ENCODE data around the gene CD163. TPM values are rescaled to one million over a fixed set of nuclear protein-coding genes. Genes with fewer than 3 reads are reported as not detected.

Gene CD163
- total RNA-seq, 1 donor from 2014 or later, result not detected

DNA sequence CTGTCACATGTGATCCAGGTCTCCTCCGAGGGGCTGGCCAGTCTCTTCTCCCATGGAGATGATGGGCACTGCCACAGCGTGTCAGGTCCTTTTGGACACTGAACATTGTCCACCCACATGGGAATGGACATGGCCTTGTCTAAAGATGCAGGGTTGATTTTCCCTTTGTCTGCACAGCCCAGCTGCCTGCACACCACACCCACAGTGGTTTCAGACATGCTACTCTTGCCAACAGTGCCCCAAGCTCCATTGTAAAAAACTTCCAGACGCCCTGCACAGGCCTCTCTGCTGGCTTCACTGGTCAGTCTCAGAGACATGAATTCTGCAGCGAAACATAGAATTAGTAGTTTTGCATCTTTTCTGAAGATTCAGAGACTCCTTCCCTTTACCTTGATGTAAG is 18.5 kb downstream of the CD163 start:
- Histone ChIP-seq H3K9ac (ENCODE audit: low read length) (no peak overlapping the region), H3K36me3 (ENCODE audit: insufficient read depth, low read length) (no peaks in the 10 kb centered on the region), H3K27ac (ENCODE audit: low read depth, low read length) (no peak overlapping the region), H3K27me3 (ENCODE audit: insufficient read depth, low read length) (no peaks in the 10 kb centered on the region), H3K9me3 (ENCODE audit: insufficient read depth, low read depth, low read length) (no peaks in the 10 kb centered on the region), H2AFZ (ENCODE audit: low read depth, low read length) (no peak overlapping the region), H3K4me1 (ENCODE audit: insufficient read depth, low read length) (no peaks in the 10 kb centered on the region), H3K79me2 (ENCODE audit: insufficient read depth, low read length) (no peaks in the 10 kb centered on the region), H3K4me2 (ENCODE audit: low read length) (no peak overlapping the region), H3K4me3 (ENCODE audit: insufficient read depth, low read depth, low read length) (no peak overlapping the region), H4K20me1 (ENCODE audit: insufficient read depth, low read length) (no peaks in the 10 kb centered on the region)
- TF ChIP-seq, protein P1, sequence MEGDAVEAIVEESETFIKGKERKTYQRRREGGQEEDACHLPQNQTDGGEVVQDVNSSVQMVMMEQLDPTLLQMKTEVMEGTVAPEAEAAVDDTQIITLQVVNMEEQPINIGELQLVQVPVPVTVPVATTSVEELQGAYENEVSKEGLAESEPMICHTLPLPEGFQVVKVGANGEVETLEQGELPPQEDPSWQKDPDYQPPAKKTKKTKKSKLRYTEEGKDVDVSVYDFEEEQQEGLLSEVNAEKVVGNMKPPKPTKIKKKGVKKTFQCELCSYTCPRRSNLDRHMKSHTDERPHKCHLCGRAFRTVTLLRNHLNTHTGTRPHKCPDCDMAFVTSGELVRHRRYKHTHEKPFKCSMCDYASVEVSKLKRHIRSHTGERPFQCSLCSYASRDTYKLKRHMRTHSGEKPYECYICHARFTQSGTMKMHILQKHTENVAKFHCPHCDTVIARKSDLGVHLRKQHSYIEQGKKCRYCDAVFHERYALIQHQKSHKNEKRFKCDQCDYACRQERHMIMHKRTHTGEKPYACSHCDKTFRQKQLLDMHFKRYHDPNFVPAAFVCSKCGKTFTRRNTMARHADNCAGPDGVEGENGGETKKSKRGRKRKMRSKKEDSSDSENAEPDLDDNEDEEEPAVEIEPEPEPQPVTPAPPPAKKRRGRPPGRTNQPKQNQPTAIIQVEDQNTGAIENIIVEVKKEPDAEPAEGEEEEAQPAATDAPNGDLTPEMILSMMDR (IDR thresholded peaks at IDR 0.05; ENCODE audit: insufficient read depth, low read depth, low read length), result no peak
- Mint-ChIP-seq H3K4me1 (ENCODE audit: low read depth, unreplicated experiment) (no peaks in the 10 kb centered on the region), H3K27ac (ENCODE audit: unreplicated experiment) (no peak overlapping the region), H3K27me3 (ENCODE audit: low read depth, unreplicated experiment) (no peaks in the 10 kb centered on the region), H3K9me3 (ENCODE audit: unreplicated experiment) (no peaks in the 10 kb centered on the region), H3K36me3 (ENCODE audit: low read depth, unreplicated experiment) (no peaks in the 10 kb centered on the region), H3K4me3 (ENCODE audit: unreplicated experiment) (no peak overlapping the region)
- DNase-seq (ENCODE audit: low read depth) (no peak), FAIRE-seq (no peak)

DNA sequence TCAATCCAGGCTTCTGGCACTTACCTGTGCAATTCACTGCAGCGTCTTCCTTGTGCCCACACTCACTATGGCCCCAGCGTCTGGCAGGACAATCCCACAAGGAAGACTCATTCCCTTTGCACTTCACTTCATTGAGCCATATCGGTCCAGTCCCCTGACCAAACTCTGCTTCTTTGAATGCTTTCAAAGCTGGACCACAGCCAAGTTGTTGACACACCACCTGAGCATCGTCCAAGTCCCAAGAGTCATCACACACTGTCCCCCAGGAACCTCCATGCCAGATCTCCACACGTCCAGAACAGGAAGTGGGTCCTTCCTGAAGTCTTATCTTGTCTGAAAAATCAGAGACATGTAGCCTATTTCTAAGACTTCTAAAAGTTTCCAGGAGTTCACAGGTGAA is 20.2 kb downstream of the CD163 start:
- TF ChIP-seq, protein P1 (IDR thresholded peaks at IDR 0.05; ENCODE audit: insufficient read depth, low read depth, low read length), result no peak
- no peak for TF ChIP-seq EZH2 (IDR thresholded peaks at IDR 0.05; ENCODE audit: insufficient read depth, low read length)
- Histone ChIP-seq H3K4me2 (ENCODE audit: low read length) (no peak overlapping the region), H3K9me3 (ENCODE audit: insufficient read depth, low read depth, low read length) (no peaks in the 10 kb centered on the region), H3K4me1 (ENCODE audit: insufficient read depth, low read length) (no peaks in the 10 kb centered on the region), H3K27ac (ENCODE audit: low read depth, low read length) (no peak overlapping the region), H4K20me1 (ENCODE audit: insufficient read depth, low read length) (no peaks in the 10 kb centered on the region), H3K9ac (ENCODE audit: low read length) (no peak overlapping the region), H3K79me2 (ENCODE audit: insufficient read depth, low read length) (no peaks in the 10 kb centered on the region), H3K4me3 (ENCODE audit: insufficient read depth, low read depth, low read length) (no peak overlapping the region), H3K27me3 (ENCODE audit: insufficient read depth, low read length) (no peaks in the 10 kb centered on the region), H2AFZ (ENCODE audit: low read depth, low read length) (no peak overlapping the region), H3K36me3 (ENCODE audit: insufficient read depth, low read length) (no peaks in the 10 kb centered on the region)
- Mint-ChIP-seq H3K9me3 (ENCODE audit: unreplicated experiment) (no peaks in the 10 kb centered on the region), H3K27ac (ENCODE audit: unreplicated experiment) (no peak overlapping the region), H3K27me3 (ENCODE audit: low read depth, unreplicated experiment) (no peaks in the 10 kb centered on the region), H3K4me1 (ENCODE audit: low read depth, unreplicated experiment) (peaks cover 3% of the 10 kb centered on the region), H3K36me3 (ENCODE audit: low read depth, unreplicated experiment) (no peaks in the 10 kb centered on the region), H3K4me3 (ENCODE audit: unreplicated experiment) (no peak overlapping the region)
- DNase-seq (ENCODE audit: low read depth) (no peak), FAIRE-seq (no peak)

DNA sequence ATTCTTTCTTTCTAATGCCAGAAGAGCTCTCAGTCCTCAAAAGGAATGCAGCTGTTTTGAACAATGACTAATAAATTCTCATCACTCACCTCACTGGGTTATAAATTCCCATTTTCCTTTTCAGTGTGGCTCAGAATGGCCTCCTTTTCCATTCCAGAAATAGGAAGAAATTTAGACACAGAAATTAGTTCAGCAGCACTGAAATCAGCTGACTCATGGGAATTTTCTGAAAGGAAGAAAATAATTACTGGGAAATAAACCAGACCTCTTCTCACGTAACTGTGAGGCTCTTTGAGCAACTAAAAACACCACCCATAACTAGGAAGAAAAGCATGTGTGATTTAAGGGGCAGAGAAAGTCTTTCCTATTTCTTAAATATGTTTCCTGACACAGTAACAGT is 23.8 kb downstream of the CD163 start:
- Histone ChIP-seq H3K27me3 (ENCODE audit: insufficient read depth, low read length) (no peaks in the 10 kb centered on the region), H3K4me2 (ENCODE audit: low read length) (no peak overlapping the region), H3K4me3 (ENCODE audit: insufficient read depth, low read depth, low read length) (no peak overlapping the region), H3K27ac (ENCODE audit: low read depth, low read length) (no peak overlapping the region), H2AFZ (ENCODE audit: low read depth, low read length) (no peak overlapping the region), H3K9me3 (ENCODE audit: insufficient read depth, low read depth, low read length) (no peaks in the 10 kb centered on the region), H3K79me2 (ENCODE audit: insufficient read depth, low read length) (no peaks in the 10 kb centered on the region), H3K9ac (ENCODE audit: low read length) (no peak overlapping the region), H4K20me1 (ENCODE audit: insufficient read depth, low read length) (no peaks in the 10 kb centered on the region), H3K4me1 (ENCODE audit: insufficient read depth, low read length) (no peaks in the 10 kb centered on the region), H3K36me3 (ENCODE audit: insufficient read depth, low read length) (no peaks in the 10 kb centered on the region)
- TF ChIP-seq EZH2 (IDR thresholded peaks at IDR 0.05; ENCODE audit: insufficient read depth, low read length), result no peak
- H3K4me3 Mint-ChIP-seq (ENCODE audit: unreplicated experiment), result no peak overlapping the region
- peaks cover 3% of the 10 kb centered on the region for H3K4me1 Mint-ChIP-seq (ENCODE audit: low read depth, unreplicated experiment)
- H3K36me3 Mint-ChIP-seq (ENCODE audit: low read depth, unreplicated experiment), result no peaks in the 10 kb centered on the region
- peaks cover 2% of the 10 kb centered on the region for H3K9me3 Mint-ChIP-seq (ENCODE audit: unreplicated experiment)
- no peaks in the 10 kb centered on the region for H3K27me3 Mint-ChIP-seq (ENCODE audit: low read depth, unreplicated experiment)
- FAIRE-seq (peak; percentile 23), DNase-seq (ENCODE audit: low read depth) (no peak)
- no peak overlapping the region for H3K27ac Mint-ChIP-seq (ENCODE audit: unreplicated experiment)

All from astrocyte (in vitro differentiated cells and primary cell).